Parathyroid adenoma (tissue), 2 donors: ENCODE data around the gene CPNE1.
"Not testable (repeated sequence)": the region's sequence is repeated elsewhere in the genome, so short reads cannot be mapped to it uniquely, and the experiment has no call there.

Experiments used
- H2AFZ ChIP-seq: fragments of 300-600 bp; sonication (generic); one replicate; pipeline ENCODE4 v1.7.0; 2017; ENCODE audit warnings: antibody characterized with exemption, mild to moderate bottlenecking
- H3K27ac ChIP-seq: fragments of 300-600 bp; sonication (generic); one replicate; pipeline ENCODE4 v1.7.0; 2017
- H3K27me3 ChIP-seq: fragments of 300-600 bp; sonication (generic); one replicate; pipeline ENCODE4 v1.7.0; 2017; ENCODE audit warnings: low read length; ENCODE audit not compliant: control insufficient read depth, insufficient read depth
- H3K36me3 ChIP-seq: fragments of 300-600 bp; sonication (generic); one replicate; pipeline ENCODE4 v1.7.0; 2017; ENCODE audit warnings: low read length; ENCODE audit not compliant: control insufficient read depth, insufficient read depth
- H3K4me1 ChIP-seq: fragments of 300-600 bp; sonication (generic); one replicate; pipeline ENCODE4 v1.7.0; 2017; ENCODE audit warnings: control low read depth
- H3K4me2 ChIP-seq: fragments of 300-600 bp; sonication (generic); one replicate; pipeline ENCODE4 v1.7.0; 2017; ENCODE audit warnings: low read length
- H3K4me3 ChIP-seq: fragments of 300-600 bp; sonication (generic); one replicate; pipeline ENCODE4 v1.7.0; 2017; ENCODE audit warnings: low read depth, low read length
- H3K79me2 ChIP-seq: fragments of 300-600 bp; sonication (generic); one replicate; pipeline ENCODE4 v1.7.0; 2017; ENCODE audit warnings: control low read depth
- H3K9ac ChIP-seq: fragments of 300-600 bp; sonication (generic); one replicate; pipeline ENCODE4 v1.7.0; 2017; ENCODE audit warnings: mild to moderate bottlenecking
- H3K9me3 ChIP-seq: fragments of 300-600 bp; sonication (generic); one replicate; pipeline ENCODE4 v1.7.0; 2017; ENCODE audit warnings: low read length; ENCODE audit not compliant: control insufficient read depth
- TF ChIP-seq, protein P1 (sequence below): fragments of 300-600 bp; sonication (generic); IDR thresholded peaks from one replicate; pipeline ENCODE4 v1.7.0; 2017; ENCODE audit warnings: antibody characterized with exemption, mild to moderate bottlenecking
- donor health status: primary hyperparathyroidism.

The CPNE1 gene

DNA sequence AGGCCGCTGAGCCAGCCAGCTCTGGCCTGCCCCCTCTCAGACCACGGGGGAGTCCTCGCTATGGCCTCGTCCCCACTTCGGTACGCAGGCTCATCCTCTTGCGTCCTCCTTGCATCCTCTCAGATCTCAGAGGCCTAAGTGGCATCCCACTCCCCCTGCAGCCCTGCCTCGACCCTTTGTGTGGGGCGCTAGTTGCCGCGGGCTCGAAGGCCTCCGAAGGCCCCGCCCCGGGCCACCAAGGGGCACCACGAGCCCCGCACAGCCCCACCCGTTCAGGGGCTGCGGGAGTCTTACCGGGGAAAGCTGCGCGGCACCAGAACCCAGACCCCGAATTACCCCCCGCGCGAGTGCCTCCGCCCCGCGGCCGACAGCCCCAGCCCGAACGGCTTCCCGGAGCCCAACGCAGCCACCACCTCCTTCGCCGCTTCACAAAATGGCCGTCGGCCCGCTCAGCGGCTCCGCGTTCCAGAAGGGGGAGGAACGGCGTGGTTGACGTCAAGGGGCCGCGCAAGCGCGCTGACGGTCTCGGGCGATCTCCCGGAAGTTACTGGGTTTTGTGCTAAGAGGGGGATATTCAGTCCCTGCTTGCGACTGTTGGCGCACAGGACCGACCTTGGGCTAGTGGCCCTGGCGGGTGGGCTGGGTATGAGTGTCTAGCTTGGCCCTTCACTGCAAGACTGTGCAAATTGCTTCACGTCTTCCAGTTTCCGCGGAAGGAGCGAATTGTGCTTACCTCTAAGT is at the start of gene CPNE1, which contains the start of gene RBM12:
Gene CPNE1 (minus strand): TSS at position 435 of the 741 bp plus-strand sequence. CDS start 31,977 bp downstream, outside the sequence.
Gene RBM12 (minus strand): TSS at position 435 of the 741 bp plus-strand sequence. CDS start 9,578 bp downstream, outside the sequence.
- Histone ChIP-seq H3K4me3 (peak within 1 kb of the TSS; percentile 88), H3K4me2 (peak within 1 kb of the TSS; percentile 72), H3K4me1 (peaks cover 18% of the 10 kb centered on the region), H2AFZ (peak within 1 kb of the TSS; percentile 90), H3K79me2 (peaks cover 54% of the 10 kb centered on the region), H3K9me3 (no peaks in the 10 kb centered on the region), H3K27ac (peak within 1 kb of the TSS; percentile 89), H3K36me3 (no peaks in the 10 kb centered on the region), H3K27me3 (no peaks in the 10 kb centered on the region), H3K9ac (peak within 1 kb of the TSS; percentile 87)
- TF ChIP-seq, protein P1, sequence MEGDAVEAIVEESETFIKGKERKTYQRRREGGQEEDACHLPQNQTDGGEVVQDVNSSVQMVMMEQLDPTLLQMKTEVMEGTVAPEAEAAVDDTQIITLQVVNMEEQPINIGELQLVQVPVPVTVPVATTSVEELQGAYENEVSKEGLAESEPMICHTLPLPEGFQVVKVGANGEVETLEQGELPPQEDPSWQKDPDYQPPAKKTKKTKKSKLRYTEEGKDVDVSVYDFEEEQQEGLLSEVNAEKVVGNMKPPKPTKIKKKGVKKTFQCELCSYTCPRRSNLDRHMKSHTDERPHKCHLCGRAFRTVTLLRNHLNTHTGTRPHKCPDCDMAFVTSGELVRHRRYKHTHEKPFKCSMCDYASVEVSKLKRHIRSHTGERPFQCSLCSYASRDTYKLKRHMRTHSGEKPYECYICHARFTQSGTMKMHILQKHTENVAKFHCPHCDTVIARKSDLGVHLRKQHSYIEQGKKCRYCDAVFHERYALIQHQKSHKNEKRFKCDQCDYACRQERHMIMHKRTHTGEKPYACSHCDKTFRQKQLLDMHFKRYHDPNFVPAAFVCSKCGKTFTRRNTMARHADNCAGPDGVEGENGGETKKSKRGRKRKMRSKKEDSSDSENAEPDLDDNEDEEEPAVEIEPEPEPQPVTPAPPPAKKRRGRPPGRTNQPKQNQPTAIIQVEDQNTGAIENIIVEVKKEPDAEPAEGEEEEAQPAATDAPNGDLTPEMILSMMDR: no peak

DNA sequence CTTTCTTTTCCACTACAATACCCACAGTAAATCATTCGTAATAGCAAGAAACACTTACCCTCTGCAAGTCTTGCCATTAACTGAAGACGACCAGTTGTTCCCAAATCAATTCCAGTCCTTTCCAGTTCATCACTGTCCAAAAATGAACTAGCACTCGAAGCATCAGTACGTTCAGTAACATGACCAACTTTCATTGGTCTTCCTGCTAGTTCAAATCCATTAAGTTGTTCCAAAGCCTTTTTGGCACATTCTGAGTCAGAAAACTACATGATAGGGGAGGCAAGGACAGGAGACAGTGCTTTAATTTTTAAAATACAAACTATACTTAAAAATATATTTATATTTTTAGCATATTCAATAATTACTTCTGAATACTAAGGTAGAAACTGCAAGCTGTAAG is 49.4 kb upstream of the CPNE1 start:
- Histone ChIP-seq H3K27me3 (no peaks in the 10 kb centered on the region), H3K4me3 (no peak overlapping the region), H3K27ac (no peak overlapping the region), H3K36me3 (no peaks in the 10 kb centered on the region), H3K79me2 (peaks cover 40% of the 10 kb centered on the region), H3K4me2 (no peak overlapping the region), H3K9me3 (no peaks in the 10 kb centered on the region), H2AFZ (no peak overlapping the region), H3K9ac (no peak overlapping the region), H3K4me1 (peaks cover 8% of the 10 kb centered on the region)
- TF ChIP-seq, protein P1: no peak

DNA sequence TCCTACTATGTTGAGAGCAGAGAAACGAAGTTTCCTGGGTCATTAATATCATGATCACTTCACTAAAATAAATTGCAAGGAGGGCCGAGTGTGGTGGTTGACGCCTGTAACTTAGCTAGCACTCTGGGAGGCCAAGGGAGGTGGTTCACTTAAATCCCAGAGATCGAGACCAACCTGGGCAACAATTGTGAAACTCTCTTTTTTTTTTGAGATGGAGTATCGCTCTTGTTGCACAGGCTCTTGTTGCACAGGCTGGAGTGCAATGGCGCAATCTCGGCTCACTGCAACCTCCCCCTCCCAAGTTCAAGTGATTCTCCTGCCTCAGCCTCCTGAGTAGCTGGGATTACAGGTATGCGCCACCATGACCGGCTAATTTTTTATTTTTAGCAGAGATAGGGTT is 48.4 kb upstream of the CPNE1 start:
- peaks cover 33% of the 10 kb centered on the region for H3K79me2 ChIP-seq
- H3K9me3 ChIP-seq, H3K4me1 ChIP-seq, H3K27me3 ChIP-seq, H3K4me2 ChIP-seq, H3K36me3 ChIP-seq, H3K4me3 ChIP-seq, H3K9ac ChIP-seq, H2AFZ ChIP-seq, H3K27ac ChIP-seq: not testable (repeated sequence)

DNA sequence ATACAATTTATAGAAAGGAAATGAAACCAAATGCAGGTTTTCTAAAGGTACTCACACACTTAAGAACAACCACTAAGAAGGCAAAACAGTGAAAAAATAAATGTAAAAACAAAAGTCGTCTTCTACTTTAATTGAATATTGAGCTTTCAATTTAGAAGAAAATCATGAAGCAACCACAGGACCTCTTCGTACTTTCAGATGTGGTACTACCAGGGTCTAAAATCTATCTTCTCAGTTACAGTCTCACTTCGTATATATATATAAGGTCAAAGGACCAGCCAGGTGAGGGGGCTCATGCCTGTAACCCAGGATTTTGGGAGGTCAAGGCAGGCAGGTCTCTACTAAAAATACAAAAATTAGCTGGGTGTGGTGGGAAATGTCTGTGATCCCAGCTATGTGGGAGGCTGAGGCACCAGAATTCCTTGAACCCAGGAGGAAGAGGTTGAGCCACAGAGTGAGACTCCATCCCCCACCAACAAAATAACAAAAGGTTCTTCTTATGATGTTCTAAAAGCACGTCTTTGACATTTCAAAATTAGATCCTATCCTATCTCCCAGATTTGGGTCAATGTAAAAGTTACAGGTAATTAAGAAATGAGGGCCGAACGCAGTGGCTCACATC is 47.0 kb upstream of the CPNE1 start:
- H3K9me3 ChIP-seq: no peaks in the 10 kb centered on the region
- no peak overlapping the region for H2AFZ ChIP-seq
- no peaks in the 10 kb centered on the region for H3K36me3 ChIP-seq
- H3K27me3 ChIP-seq: no peaks in the 10 kb centered on the region
- H3K9ac ChIP-seq: no peak overlapping the region
- H3K4me3 ChIP-seq: no peak overlapping the region
- peaks cover 8% of the 10 kb centered on the region for H3K4me1 ChIP-seq
- H3K79me2 ChIP-seq: peaks cover 29% of the 10 kb centered on the region
- H3K27ac ChIP-seq: no peak overlapping the region
- no peak overlapping the region for H3K4me2 ChIP-seq
- TF ChIP-seq, protein P1: no peak

DNA sequence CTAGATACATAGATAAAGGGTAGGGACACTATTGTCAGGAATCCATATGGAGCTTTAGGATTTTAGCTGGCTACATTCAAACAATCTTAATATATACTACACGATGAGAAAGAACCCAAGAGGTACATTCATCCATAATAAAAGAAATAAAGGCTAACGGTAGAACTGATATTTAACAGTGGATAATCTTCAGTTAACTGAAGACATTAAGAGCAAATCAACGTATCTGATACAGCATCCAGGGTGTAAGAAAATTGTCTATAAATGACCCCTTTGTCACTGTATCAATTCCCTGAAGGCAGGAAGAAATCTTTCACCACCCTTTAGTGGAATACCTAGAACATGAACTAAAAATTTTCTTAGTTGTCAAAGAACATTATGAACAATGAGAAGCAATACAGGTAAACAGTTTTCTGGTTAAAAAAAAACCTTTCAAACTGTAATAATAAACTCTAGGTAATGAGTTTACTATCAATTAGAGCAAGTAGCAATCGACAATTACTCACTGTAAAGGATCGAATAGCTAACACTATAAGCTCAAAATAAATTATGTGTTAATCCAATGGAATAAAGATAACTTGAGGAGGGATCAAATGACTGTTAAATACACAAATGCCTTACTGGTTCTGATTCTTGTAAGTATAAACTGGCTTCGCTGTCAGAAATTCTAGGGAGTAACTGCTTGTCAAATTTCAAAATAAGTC is 46.3 kb upstream of the CPNE1 start:
- Histone ChIP-seq H3K36me3 (no peaks in the 10 kb centered on the region), H3K9me3 (no peaks in the 10 kb centered on the region), H3K79me2 (peaks cover 26% of the 10 kb centered on the region), H3K9ac (no peak overlapping the region), H3K4me1 (peaks cover 8% of the 10 kb centered on the region), H3K4me3 (no peak overlapping the region), H2AFZ (no peak overlapping the region), H3K27ac (no peak overlapping the region), H3K27me3 (no peaks in the 10 kb centered on the region), H3K4me2 (no peak overlapping the region)
- TF ChIP-seq, protein P1: no peak
